Medulla oblongata (tissue), 1 donor: ENCODE results near the gene TINAGL1.
"Not testable (repeated sequence)": the region's sequence is repeated elsewhere in the genome, so short reads cannot be mapped to it uniquely, and the experiment has no call there.

Source experiments
- DNase-seq: peaks from one replicate; pipeline ENCODE4 v3.0.0-alpha.2; 2015; ENCODE audit errors: extremely low spot score

The TINAGL1 gene

DNA sequence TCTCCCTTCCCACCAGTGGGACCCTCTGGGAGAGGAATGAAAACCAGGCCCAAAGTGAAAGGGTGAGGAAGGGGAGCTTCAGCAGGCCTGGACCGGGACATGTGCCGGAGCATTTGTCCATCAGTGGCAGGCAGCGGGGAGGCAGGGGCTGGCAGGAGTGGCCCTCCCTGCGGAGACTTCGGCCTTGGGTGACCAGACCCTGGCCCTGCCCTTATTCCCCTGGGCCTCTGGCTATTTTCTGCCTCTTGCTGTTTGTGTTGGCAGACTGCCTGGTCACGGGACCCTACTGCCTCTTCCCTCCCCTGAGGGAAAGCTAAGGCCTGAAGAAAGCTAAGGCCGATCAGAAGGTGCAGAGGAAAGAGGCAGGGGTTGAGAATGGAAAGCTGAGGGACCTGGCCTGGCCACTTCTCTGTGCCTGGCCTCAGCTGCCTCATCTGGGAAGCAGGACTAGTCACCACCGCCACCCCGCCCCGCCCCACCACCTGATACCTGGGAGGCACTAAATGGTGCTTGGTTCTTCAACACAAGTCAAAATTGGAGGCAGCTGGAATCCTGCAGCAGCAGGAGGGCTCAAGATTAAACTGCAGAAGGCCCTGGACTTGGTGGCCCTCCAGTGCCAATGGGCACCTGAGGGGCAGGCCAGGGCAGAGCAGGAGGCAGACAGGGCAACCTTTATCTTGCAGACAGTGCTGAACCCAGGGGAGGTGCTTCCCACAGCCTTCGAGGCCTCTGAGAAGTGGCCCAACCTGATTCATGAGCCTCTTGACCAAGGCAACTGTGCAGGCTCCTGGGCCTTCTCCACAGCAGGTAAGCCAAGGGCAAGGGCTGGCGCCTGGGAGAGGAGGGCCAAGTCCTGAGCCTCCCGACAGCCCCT, 7.9 kb downstream of the TINAGL1 start:
- DNase-seq: peak; percentile 38

DNA sequence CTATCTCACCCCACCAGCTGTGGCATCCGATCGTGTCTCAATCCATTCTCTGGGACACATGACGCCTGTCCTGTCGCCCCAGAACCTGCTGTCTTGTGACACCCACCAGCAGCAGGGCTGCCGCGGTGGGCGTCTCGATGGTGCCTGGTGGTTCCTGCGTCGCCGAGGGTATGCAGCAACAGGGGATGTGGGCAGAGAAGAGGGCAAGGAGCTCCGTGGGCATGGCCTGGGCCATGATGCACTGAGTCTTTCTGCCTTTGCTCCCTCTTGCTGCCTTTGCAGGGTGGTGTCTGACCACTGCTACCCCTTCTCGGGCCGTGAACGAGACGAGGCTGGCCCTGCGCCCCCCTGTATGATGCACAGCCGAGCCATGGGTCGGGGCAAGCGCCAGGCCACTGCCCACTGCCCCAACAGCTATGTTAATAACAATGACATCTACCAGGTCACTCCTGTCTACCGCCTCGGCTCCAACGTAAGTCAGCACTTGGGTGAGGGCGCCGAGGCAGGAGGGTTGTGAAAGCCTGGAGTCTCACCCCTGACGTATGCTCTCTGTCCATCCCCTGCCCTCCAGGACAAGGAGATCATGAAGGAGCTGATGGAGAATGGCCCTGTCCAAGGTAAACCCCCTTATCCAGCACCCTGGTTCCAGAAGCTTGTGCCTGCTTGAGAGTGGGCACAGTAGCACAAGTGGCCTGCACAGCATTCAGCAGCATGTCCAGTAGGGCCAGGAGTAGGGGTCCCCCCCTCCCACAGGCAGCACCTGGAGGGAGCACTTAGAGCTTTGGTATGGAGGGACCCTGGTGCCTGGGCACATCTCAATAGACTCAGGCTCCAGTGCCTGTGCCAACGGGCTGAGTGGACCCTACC, 8.8 kb downstream of the TINAGL1 start:
- no peak for DNase-seq

DNA sequence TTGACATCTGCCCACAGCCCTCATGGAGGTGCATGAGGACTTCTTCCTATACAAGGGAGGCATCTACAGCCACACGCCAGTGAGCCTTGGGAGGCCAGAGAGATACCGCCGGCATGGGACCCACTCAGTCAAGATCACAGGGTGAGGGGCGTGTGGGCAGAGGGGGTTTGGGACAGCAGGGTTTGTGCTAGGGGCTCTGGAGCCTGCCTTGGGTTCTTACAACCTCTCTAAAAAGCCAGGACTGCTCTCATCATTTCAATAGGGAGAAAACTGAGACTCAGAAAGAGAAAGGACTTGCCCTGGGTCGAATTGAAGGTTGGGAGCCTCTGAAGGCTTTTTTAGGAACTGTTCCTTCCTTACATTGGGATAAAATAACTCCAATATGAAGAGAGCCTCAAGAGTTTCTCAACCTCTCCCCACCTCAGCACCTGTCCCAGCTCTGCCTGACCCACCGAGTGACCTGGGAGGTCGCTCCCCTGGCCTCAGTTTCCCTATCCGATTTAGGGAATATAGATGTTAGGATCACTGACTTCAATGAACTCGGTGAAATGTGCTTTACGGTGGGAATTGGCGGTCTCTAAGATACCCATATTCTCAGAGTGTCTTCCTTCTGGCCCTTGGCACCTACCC, 9.5 kb downstream of the TINAGL1 start:
- no peak for DNase-seq

DNA sequence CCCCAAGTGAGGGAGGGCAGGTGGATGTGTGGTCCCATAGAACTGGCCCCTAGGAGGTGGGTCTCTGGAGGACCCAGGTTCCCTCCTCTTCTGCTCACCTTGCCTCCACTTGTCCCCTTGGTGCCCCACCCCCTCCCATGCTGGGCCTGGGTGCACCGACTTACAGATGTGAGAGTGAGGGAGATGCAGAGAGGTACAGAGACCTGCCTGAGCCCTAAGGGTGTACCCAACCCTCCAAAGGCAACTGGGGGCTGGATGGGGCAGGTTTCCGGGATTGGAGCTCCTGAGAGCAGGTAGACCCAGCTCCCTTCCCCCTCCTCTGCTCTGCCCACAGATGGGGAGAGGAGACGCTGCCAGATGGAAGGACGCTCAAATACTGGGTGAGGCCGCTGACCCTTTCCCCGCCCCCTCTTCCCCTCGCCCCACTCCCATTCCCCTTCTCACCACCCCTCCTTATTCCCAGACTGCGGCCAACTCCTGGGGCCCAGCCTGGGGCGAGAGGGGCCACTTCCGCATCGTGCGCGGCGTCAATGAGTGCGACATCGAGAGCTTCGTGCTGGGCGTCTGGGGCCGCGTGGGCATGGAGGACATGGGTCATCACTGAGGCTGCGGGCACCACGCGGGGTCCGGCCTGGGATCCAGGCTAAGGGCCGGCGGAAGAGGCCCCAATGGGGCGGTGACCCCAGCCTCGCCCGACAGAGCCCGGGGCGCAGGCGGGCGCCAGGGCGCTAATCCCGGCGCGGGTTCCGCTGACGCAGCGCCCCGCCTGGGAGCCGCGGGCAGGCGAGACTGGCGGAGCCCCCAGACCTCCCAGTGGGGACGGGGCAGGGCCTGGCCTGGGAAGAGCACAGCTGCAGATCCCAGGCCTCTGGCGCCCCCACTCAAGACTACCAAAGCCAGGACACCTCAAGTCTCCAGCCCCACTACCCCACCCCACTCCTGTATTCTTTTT, 10.3 kb downstream of the TINAGL1 start:
- no peak for DNase-seq

DNA sequence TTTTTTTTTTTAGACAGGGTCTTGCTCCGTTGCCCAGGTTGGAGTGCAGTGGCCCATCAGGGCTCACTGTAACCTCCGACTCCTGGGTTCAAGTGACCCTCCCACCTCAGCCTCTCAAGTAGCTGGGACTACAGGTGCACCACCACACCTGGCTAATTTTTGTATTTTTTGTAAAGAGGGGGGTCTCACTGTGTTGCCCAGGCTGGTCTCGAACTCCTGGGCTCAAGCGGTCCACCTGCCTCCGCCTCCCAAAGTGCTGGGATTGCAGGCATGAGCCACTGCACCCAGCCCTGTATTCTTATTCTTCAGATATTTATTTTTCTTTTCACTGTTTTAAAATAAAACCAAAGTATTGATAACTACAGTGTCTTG, 11.0 kb downstream of the TINAGL1 start:
- DNase-seq: not testable (repeated sequence)

DNA sequence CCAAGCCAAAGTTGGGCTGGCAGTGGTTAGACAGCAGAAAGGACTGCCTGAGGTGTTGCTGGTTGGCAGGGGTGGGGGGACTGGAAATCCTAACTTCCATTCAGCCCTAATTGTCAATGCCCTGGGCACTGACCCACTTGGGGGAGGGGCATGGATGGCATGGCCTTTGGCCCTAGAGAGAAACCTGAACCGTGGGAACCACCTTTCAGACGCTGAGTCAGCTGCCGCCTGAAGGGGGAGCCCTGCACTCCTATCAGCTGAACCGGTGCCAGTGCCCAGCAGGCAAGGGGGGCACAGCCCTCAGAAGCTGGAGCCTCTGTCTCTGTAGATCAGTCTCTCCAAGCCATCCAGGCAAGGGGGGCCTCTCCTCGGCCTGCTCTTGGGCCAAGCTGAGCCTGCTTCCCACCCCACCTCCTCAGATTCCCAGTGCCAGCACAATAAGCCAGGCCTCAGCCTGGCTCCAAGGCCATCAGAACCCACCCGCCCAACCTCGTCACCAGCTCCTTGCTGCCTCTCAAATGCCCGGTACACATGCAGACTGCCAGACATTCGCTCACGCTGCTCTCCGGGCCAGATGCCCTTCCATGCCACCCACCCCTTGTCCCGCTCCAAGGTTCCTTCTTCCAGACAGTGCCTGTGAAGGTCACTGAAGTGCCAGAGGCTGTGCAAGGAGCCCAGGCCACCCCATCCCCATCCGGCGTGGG, 11.6 kb downstream of the TINAGL1 start:
- DNase-seq: peak; percentile 40

DNA sequence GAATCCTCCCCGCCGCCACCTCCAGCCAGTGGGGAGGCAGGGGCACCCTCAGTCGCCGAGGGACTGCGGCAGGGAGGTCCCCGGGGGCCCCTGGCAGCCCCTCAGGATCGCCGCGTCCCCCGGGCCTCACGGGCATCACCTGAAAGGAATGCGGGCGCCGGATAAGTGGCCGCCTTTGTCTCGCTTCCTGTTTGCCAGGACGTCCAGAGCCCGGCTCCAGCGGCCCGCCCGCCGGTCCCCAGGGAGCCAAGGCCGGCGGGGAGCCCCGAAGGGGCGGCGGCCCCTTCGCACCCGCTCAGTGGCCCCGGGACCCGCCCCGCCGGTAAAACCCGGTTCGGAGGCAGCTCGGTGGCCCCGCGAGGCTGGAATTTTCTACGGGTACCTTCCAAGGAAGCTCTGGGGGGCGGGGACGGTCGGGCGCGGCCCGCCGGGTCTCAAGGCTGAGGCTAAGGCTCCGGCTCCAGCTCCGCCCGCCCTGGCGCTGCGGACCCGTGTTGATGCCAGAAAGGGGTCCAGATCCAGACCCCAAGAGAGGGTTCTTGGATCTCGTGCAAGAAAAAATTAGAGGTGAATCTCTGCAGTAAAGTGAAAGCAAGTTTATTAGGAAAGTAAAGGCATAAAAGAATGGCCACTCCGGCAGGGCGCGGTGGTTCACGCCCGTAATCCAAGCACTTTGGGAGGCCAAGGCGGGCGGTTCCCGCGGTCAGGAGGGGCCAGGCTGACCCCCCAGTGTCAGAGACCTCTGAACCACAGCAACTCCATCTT, 12.6 kb downstream of the TINAGL1 start:
- DNase-seq: no peak

DNA sequence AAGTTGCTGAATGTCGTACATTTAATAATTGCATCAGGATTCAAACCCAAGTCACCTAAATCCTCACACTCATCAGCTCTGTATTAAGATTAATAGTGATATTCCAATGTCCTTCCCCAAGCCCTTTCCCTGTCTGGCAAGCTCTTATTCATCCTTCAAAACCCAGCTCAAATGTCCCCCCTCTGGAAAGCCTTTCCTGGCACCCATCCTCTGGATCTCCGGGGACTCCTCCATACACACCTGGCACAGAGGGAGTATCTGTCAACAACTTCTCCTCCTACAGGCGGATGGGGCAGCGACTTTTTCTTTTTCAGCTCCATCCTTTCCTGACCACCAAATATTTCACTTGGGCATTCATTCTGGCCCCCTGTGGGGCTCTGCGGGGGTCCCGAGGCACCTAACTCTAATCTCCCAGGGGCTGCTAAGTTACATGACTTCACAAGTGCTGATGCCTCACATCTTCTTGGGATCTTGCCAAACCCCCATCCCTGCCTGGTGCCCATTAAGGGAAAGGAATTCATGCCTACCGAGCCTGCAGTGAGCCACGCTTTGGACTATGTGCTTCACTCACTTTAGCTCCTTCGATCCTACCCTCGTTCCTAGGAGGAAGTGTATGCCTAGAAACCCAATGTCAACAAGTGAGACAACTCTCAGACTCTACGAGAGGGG, 15.2 kb downstream of the TINAGL1 start:
- DNase-seq: no peak

DNA sequence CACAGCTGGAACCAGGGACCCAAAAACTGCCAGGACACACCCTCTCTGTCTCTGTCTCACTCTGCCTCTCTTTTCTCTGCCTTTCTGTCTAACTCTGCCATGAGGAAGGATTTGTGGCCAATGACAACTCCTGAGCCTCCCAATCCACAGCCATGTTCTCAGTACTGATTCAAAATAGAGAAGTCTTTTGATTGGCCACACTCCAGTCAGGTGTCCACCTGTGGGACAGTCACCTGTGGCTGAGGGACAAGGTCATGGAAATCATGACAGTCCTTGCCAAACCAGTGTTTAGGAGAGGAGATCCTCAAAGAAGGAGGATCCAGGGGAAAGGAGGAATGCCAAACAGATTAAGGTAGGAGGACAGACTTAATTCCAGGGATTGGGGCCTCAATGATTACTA, 15.8 kb downstream of the TINAGL1 start:
- DNase-seq: no peak

DNA sequence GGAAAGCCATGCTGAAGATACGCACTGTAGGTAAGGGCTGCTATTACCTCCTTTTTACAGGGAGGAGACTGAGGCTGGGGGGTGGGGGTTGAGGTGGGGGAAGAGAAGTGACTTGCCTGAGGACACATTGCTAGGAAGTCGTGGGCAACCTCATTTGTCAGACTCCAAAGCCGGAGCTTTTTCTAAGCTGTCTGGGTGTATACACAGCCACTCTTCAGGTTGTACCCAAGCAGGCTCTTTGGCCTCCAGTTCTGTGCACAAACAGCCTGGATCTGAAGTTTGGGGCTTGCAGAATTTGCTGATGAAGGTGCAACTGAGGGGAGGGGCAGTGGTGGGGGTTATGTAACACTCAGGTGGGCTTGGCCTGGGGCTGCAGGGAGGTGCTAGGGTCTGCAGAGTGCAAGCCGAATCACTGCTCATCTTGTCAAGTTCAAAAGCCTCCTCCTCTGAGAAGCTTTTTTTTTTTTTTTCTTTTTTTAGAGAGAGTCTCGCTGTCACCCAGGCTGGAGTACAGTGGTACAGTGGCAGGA, 16.9 kb downstream of the TINAGL1 start:
- no peak for DNase-seq

DNA sequence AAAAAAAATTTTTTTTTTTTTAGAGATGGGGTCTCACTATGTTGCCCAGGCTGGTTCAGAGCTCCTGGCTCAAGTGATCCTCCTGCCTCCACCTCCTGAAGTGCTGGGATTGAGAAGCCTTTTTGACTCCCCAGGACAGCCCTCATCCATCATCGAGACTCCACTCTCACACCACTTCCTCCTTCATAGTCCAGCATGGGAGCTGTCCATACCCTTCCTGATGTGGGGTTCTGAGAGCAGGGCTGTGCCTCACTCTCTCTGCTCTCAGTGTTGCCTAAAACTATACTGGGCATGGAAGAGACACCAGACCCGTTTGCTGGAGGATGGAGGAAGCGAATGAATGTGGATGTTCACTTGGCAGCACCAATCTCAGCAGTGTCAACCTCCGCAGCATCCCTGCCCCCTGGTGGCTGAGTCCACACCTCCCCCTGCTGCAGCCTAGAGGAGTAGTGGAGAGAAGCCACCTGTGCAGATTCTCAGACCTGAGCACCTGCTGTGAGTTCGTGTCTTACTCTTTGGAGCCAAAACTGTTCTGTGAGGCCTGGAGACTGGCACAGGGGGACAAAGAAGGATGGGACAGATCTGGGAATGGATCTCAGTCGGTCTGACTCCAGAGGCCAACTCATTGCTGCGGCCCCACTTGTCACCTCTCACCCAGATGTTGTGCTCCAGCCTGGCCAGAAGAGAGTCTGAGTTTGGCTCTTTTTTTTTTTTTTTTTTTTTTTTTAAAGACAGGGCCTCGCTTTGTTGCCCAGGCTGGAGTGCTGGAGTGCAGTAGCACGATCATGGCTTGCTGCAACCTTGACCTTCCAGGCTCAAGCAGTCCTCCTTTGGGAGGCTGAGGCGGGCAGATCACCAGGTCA, 17.7 kb downstream of the TINAGL1 start:
- peak; percentile 61 for DNase-seq

DNA sequence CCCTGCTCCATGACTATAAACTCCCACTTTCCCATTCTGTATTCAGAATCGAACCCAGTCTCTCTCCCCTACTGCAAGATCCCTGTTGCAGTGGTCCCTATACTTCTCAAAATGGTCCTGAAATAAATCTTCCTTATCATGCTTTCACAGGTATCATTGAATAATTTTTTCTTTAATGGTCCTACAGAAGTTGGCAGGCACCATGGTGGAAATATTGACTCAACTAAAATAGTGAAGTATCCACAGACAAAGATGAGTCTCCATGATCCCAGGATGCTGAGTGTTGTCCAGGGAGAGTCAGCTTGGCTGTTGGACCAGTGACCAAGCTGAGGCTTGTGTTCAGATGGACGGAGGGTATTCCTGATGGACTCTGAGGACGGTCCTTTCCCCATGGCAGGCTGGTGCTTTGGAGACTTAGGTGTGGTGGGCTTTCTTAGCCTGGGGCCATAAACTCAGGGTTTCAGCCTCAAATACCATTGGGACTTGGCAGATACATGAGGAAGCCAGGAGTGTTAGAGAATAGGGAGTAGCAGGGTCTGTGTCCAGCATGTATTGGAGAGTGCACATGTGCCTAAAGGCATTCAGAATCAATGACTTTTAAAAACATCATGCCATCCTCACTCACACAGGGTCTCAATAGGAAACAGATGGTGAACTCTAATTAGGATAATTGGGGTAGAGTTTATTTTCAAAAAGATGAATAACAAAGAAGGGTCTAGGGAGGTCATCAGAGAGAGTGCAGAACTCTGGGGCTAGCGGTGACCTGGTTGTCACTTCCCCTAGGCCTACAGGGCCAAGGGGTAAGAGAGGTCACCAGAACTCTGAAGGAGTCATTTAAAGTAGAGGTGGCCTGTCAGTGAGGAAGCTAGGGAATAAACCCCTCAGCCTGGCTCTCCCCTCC, 19.8 kb downstream of the TINAGL1 start:
- DNase-seq: no peak

DNA sequence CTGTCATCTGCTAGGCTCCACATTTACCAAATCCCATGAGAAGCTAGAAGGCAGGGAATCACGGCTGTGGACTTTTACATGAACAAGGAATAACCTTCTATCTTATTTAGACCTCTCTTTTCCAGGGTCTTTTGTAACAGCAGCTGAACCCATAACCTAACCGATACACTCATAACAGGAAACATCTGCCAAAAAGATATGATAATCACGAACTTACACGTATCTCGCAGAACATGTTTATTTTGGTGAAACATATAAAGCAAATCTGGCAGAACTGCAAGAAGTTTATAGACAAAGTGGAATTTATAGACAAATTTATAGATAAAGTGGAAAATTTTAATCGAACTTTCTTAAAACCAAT, 20.4 kb downstream of the TINAGL1 start:
- no peak for DNase-seq

DNA sequence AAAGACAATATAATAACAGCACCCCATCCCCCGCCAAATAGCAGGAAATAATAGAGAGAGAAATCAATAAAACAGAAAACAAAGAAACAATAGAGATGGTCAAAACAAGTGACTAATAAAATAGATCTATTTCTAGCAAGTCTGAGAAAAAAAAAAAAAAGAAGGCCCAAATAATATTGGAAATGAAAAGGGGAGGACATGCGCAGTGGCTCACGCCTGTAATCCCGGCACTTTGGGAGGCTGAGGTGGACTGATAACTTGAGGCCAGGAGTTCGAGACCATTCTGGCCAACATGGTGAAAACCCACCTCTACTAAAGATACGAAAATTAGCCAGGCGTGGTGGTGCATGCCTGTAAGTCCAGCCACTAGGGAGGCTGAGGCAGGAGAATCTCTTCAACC, 22.7 kb downstream of the TINAGL1 start:
- no peak for DNase-seq

DNA sequence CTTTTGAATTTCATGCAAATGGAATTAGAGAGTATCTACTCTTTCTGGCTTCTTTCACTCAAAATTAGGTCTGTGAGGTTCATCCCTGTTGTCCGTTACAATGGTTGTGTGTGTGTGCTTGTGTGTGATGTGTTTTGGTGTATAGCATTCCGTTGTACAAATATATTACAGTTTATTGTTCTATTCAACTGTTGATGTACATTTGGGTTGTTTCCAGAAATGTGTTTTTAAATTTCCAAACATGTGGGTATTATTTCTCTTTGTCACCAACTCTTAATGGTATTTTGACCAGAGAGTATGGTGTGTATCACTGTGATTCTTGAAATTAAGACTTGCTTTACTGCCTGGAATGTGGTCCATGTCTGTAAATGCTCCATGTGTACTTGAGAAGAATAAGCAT, 24.3 kb downstream of the TINAGL1 start:
- DNase-seq: no peak

DNA sequence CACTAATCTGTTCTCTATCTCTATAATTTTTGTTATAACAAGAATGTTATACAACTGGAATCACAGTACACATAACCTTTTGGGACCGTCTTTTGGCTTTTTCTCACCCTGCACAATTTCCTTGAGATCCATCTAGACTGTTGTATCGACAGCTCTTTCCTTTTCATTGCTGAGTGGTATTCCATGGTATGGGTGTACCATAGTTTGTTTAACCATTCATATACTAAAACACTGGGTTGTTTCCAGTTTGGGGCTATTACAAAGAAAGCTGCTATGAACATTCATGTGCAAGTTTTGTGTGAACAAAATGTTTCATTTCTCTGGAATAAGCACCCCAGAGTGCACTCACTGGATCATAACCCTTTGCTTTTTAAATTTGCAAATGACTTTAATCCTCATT, 25.8 kb downstream of the TINAGL1 start:
- no peak for DNase-seq

DNA sequence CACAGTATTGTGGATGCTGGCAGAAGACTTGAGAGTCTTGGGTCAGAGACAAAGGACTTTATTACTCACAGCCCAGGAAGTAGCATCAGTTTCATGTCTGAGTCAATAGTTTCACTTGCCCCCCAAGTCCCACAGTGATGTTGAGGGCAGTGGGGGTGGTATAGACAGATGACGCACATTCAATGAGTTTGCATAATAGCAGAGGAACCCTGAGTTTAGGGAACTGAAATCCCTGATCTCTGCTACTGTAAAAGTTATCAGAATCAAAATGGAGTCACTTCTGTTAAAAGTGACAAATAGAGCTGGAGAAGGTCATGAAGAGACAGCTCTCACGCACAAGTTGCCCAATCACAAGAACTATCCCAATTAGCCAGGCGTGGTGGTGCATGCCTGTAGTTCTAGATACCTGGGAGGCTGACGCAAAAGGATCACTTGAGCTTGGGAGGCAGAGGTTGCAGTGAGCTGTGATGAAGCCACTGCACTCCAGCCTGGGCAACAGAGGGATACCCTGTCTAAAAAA, 29.7 kb downstream of the TINAGL1 start:
- no peak for DNase-seq
